Astrocyte (in vitro differentiated cells and primary cell): ENCODE data around the gene MYO7B. TPM values are rescaled to one million over a fixed set of nuclear protein-coding genes. Genes with fewer than 3 reads are reported as not detected.
A peak's percentile ranks its signal among the peaks of the same experiment; 100 is the strongest.

Experiments
- DNase-seq: peaks from one replicate; pipeline ENCODE4 v3.0.0-alpha.2; 2010; ENCODE audit warnings: low read depth
- FAIRE-seq: peaks from 2 replicates; lab custom pipeline; 2011; peaks lifted over from hg19 to GRCh38; lab: Jason Lieb, UNC
- H2AFZ ChIP-seq: 2 replicates; pipeline ENCODE4 v1.6.0; 2012; ENCODE audit warnings: low read depth, low read length, inconsistent platforms
- H3K27ac ChIP-seq: 2 replicates; pipeline ENCODE4 v1.5.1; 2011; ENCODE audit warnings: low read depth, low read length, inconsistent platforms
- H3K27me3 ChIP-seq: 2 replicates; pipeline ENCODE4 v1.6.0; 2011; ENCODE audit warnings: low read length, inconsistent platforms; ENCODE audit not compliant: insufficient read depth
- H3K36me3 ChIP-seq: 2 replicates; pipeline ENCODE4 v1.5.1; 2011; ENCODE audit warnings: low read length, inconsistent platforms; ENCODE audit not compliant: insufficient read depth
- H3K4me1 ChIP-seq: 2 replicates; pipeline ENCODE4 v1.5.1; 2011; ENCODE audit warnings: low read length, inconsistent platforms; ENCODE audit not compliant: insufficient read depth
- H3K4me2 ChIP-seq: 2 replicates; pipeline ENCODE4 v1.6.0; 2012; ENCODE audit warnings: low read length, inconsistent platforms
- H3K4me3 ChIP-seq: 2 replicates; pipeline ENCODE4 v1.5.1; 2011; ENCODE audit warnings: low read depth, mild to moderate bottlenecking, low read length, inconsistent platforms; ENCODE audit not compliant: insufficient read depth
- H3K79me2 ChIP-seq: 2 replicates; pipeline ENCODE4 v1.6.0; 2012; ENCODE audit warnings: mild to moderate bottlenecking, low read length, inconsistent platforms; ENCODE audit not compliant: insufficient read depth
- H3K9ac ChIP-seq: 2 replicates; pipeline ENCODE4 v1.6.0; 2012; ENCODE audit warnings: mild to moderate bottlenecking, low read length, inconsistent platforms
- H3K9me3 ChIP-seq: 2 replicates; pipeline ENCODE4 v1.5.1; 2012; ENCODE audit warnings: low read depth, mild to moderate bottlenecking, low read length, inconsistent platforms; ENCODE audit not compliant: insufficient read depth
- H4K20me1 ChIP-seq: 2 replicates; pipeline ENCODE4 v1.6.0; 2012; ENCODE audit warnings: low read length, inconsistent platforms; ENCODE audit not compliant: insufficient read depth
- H3K27ac Mint-ChIP-seq: one replicate; pipeline ENCODE4 v1.8.0; 2021; ENCODE audit warnings: mild to moderate bottlenecking, mixed read lengths; ENCODE audit not compliant: unreplicated experiment
- H3K27me3 Mint-ChIP-seq: one replicate; pipeline ENCODE4 v1.8.0; 2021; ENCODE audit warnings: low read depth, mixed read lengths; ENCODE audit not compliant: unreplicated experiment
- H3K36me3 Mint-ChIP-seq: one replicate; pipeline ENCODE4 v1.8.0; 2021; ENCODE audit warnings: low read depth, mixed read lengths; ENCODE audit not compliant: unreplicated experiment
- H3K4me1 Mint-ChIP-seq: one replicate; pipeline ENCODE4 v1.8.0; 2021; ENCODE audit warnings: low read depth, mixed read lengths; ENCODE audit not compliant: unreplicated experiment
- H3K4me3 Mint-ChIP-seq: one replicate; pipeline ENCODE4 v1.8.0; 2021; ENCODE audit warnings: mild to moderate bottlenecking, moderate library complexity, mixed read lengths; ENCODE audit not compliant: unreplicated experiment
- H3K9me3 Mint-ChIP-seq: one replicate; pipeline ENCODE4 v1.8.0; 2021; ENCODE audit warnings: mild to moderate bottlenecking, mixed read lengths; ENCODE audit not compliant: unreplicated experiment
- EZH2 ChIP-seq: IDR thresholded peaks from 2 replicates; pipeline ENCODE4 v1.6.1; 2012; ENCODE audit warnings: mild to moderate bottlenecking, low read length, inconsistent platforms; ENCODE audit not compliant: insufficient read depth
- total RNA-seq: library from RNA; stranded (reverse); gene quantifications from 2 replicates; pipeline ENCODE4 v1.2.1, GENCODE V29; 2021
- TF ChIP-seq, protein P1 (sequence below): IDR thresholded peaks from 2 replicates; pipeline ENCODE4 v1.5.1; 2011; ENCODE audit warnings: low read depth, mild to moderate bottlenecking, inconsistent platforms, low read length, moderate library complexity; ENCODE audit not compliant: insufficient read depth

MYO7B gene
- total RNA-seq, 1 donor from 2014 or later, result 0.77 TPM

DNA sequence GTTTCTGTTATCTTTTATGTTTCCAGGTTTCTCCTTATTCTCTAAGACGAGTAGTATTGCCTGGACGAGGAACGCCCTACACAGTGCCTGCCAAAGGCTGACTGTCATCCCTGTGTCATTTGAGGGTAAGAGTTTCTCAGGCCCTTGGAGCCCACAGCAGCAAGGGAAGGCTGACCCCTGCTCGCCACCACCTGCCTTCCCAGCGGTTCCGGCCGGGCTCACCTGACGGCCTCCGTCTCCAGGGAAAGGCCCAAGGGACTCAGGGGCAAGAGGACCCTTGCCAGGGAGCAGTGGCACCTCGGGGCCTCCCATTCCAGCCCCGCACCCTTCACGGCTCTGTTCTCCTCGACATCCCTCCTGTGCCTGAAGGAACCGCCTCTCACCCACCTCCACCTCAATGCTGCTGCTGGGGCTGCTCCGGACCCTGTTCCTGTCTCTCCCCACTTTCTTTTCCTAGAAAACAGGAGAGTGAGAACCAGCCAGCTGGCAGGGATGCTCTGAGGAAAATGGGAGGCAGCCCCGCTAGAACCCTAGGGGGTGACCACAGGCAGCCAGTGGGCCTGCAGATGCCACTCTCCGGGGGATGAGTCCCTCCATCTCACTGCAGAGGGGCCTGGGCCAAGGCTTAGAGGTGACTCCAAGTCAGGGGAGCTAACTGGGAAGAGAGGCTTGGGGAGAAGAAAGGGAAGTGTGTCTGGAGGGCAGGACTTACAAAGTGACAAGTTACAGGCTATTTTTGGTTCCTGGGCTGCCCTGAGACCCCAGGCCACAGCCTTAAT lies 138.0 kb downstream of the MYO7B start:
- peaks cover 7% of the 10 kb centered on the region for H3K79me2 ChIP-seq
- H3K4me1 Mint-ChIP-seq, result peaks cover 20% of the 10 kb centered on the region
- H3K36me3 Mint-ChIP-seq, result peaks cover 6% of the 10 kb centered on the region
- peak overlapping the region; percentile 91 for H3K4me3 Mint-ChIP-seq
- H3K27me3 Mint-ChIP-seq, result peaks cover 21% of the 10 kb centered on the region
- H3K9me3 ChIP-seq, result no peaks in the 10 kb centered on the region
- no peaks in the 10 kb centered on the region for H3K9me3 Mint-ChIP-seq
- H2AFZ ChIP-seq, result no peak overlapping the region
- no peaks in the 10 kb centered on the region for H3K36me3 ChIP-seq
- TF ChIP-seq EZH2, result no peak
- TF ChIP-seq, protein P1, sequence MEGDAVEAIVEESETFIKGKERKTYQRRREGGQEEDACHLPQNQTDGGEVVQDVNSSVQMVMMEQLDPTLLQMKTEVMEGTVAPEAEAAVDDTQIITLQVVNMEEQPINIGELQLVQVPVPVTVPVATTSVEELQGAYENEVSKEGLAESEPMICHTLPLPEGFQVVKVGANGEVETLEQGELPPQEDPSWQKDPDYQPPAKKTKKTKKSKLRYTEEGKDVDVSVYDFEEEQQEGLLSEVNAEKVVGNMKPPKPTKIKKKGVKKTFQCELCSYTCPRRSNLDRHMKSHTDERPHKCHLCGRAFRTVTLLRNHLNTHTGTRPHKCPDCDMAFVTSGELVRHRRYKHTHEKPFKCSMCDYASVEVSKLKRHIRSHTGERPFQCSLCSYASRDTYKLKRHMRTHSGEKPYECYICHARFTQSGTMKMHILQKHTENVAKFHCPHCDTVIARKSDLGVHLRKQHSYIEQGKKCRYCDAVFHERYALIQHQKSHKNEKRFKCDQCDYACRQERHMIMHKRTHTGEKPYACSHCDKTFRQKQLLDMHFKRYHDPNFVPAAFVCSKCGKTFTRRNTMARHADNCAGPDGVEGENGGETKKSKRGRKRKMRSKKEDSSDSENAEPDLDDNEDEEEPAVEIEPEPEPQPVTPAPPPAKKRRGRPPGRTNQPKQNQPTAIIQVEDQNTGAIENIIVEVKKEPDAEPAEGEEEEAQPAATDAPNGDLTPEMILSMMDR, result no peak
- no peak overlapping the region for H3K4me3 ChIP-seq
- no peak overlapping the region for H3K9ac ChIP-seq
- DNase-seq (no peak), FAIRE-seq (no peak)
- H3K27ac ChIP-seq, result no peak overlapping the region
- H3K4me2 ChIP-seq, result peak overlapping the region; percentile 85
- peaks cover 13% of the 10 kb centered on the region for H3K4me1 ChIP-seq
- peaks cover 10% of the 10 kb centered on the region for H3K27me3 ChIP-seq
- no peak overlapping the region for H3K27ac Mint-ChIP-seq
- peaks cover 10% of the 10 kb centered on the region for H4K20me1 ChIP-seq

DNA sequence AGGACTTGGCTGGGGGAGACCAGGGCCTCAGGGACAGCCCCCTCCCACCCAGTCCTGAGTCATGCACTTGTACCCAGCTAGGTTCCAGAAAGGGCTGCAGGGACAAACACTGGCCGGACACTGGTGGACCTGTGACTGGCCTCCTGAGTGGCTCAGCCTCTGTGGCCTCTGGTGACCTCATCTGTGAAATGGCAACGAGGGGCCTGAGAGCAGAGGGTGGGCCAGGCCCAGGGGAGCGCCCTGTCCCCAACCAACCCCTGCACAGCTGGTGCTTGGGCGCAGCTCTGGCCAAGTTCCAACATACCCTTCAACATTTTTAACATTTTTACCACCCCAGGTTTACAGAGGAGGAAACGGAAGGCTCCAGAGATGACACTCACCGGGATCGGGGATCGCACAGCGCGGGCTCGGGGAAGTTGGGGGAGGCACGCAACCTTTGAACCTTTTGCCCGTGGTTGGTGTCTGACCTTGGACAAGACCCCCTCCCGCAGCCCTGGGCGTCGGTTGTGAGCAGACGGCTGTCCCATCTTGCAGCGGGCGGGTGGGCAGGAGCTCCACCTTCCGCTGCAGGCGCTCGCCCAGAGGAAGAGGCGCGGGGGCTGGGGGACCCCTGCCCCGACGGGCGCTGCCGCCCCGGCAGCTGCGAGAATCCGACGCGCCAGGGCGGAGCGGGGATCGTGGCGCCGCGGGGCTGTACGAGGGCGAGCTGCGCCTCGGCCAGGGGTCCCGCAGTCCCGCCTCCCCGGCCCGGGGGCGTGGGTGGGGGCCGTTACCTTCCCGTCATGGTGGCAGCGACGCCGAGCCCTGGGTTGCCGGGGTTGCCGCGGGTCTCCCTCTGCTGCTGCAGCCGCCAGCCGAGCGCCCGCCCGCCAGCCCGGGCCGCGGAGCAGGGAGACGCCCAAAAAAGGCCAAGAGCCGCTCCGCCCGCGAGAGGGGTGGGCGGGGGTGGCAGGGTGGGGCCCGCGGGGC lies 139.0 kb downstream of the MYO7B start:
- Mint-ChIP-seq H3K4me3 (peak overlapping the region; percentile 91), H3K27me3 (peaks cover 25% of the 10 kb centered on the region), H3K27ac (peak overlapping the region; percentile 94), H3K9me3 (no peaks in the 10 kb centered on the region), H3K36me3 (peaks cover 6% of the 10 kb centered on the region), H3K4me1 (peaks cover 20% of the 10 kb centered on the region)
- peaks cover 13% of the 10 kb centered on the region for H3K4me1 ChIP-seq
- H3K27me3 ChIP-seq, result peaks cover 10% of the 10 kb centered on the region
- peaks cover 2% of the 10 kb centered on the region for H3K79me2 ChIP-seq
- peak overlapping the region; percentile 62 for H3K9ac ChIP-seq
- no peaks in the 10 kb centered on the region for H3K36me3 ChIP-seq
- no peak overlapping the region for H3K27ac ChIP-seq
- FAIRE-seq, result no peak
- H3K9me3 ChIP-seq, result no peaks in the 10 kb centered on the region
- H2AFZ ChIP-seq, result peak overlapping the region; percentile 66
- H3K4me3 ChIP-seq, result peak overlapping the region; percentile 52
- TF ChIP-seq, protein P1, result no peak
- no peak for TF ChIP-seq EZH2
- no peak for DNase-seq
- peak overlapping the region; percentile 85 for H3K4me2 ChIP-seq
- H4K20me1 ChIP-seq, result peaks cover 7% of the 10 kb centered on the region
